ENCODE results near the gene DLG5. TPM values are rescaled to one million over a fixed set of nuclear protein-coding genes. Genes with fewer than 3 reads are reported as not detected.
"Not testable (repeated sequence)": the region's sequence is repeated elsewhere in the genome, so short reads cannot be mapped to it uniquely, and the experiment has no call there.

DLG5 gene
- total and polyA plus RNA-seq, 2 experiments from 2014 or later = 15.5 to 29.3 TPM

GRCh38 chr10:77774940-77775391 is 151.6 kb downstream of the DLG5 start:
- H3K9me3 ChIP-seq (ENCODE audit: low read depth) = peaks cover 4% of the 10 kb centered on the region
- H3K27ac ChIP-seq = no peak overlapping the region
- H3K4me2 ChIP-seq = no peak overlapping the region
- H3K4me3 ChIP-seq = no peak overlapping the region
- no peaks in the 10 kb centered on the region for H4K20me1 ChIP-seq (ENCODE audit: insufficient read depth, poor library complexity, severe bottlenecking)
- H3K79me2 ChIP-seq = no peaks in the 10 kb centered on the region
- no peaks in the 10 kb centered on the region for H3K36me3 ChIP-seq (replicated peaks; ENCODE audit: insufficient read depth, low read depth)
- TF ChIP-seq CTCF (IDR thresholded peaks at IDR 0.05; ENCODE audit: poor library complexity) = no peak
- no peak for TF ChIP-seq EZH2phosphoT487 (IDR thresholded peaks at IDR 0.05; ENCODE audit: low read depth, severe bottlenecking, unreplicated experiment)
- TF ChIP-seq EZH2 (IDR thresholded peaks at IDR 0.05; ENCODE audit: borderline replicate concordance) = no peak
- H3K4me1 ChIP-seq (ENCODE audit: insufficient read depth) = no peaks in the 10 kb centered on the region
- no peak for DNase-seq (ENCODE audit: low spot score)
- no peak overlapping the region for H2AFZ ChIP-seq
- no peaks in the 10 kb centered on the region for H3K9me2 ChIP-seq (replicated peaks; ENCODE audit: insufficient read depth)
- WGBS (ENCODE audit: low lambda C conversion rate, missing lambda C conversion rate) = 82% methylated on average over 1 of the region's 1 CpG
- no peaks in the 10 kb centered on the region for H3K27me3 ChIP-seq

DNA sequence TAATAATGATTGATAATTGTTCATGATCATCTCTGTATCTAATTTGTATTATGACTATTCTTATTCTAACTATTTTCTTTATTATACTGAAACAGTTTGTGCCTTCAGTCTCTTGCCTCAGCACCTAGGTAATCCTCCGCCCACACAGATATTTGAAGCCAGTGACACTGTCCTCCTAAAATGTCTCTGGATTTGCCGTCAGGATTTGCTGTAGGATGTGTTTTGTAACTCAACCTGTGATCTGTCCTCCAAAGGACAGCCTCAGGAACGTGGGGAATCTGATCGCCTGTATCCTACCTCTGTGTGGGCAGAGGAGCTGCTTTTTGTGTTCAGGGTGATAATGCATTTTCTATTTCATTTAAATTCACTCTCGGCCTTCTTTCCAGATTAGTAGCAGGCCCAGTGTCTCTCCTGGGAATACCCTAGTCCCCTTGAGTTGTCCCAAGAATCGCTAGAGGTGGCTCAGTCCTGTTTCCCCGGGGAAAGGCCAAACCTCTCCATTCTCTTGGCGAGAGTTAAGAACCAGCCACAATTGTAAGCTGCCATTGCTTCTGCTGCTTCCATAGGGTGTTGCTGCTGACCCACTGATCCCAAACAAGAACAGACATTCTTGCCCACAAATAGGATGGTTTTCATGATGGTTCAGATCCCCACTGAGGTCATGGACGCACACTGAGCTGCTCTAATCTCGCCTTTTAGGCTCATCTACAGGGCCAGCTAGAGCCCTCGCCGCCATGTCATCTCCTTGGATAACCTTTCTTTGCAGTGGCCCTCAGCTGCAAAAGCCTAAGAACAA is 152.7 kb downstream of the DLG5 start:
- 87% methylated on average over 12 of the region's 12 CpGs for WGBS (ENCODE audit: low lambda C conversion rate, missing lambda C conversion rate)
- TF ChIP-seq CTCF (IDR thresholded peaks at IDR 0.05; ENCODE audit: poor library complexity) (no peak), EZH2 (IDR thresholded peaks at IDR 0.05; ENCODE audit: borderline replicate concordance) (no peak), EZH2phosphoT487 (IDR thresholded peaks at IDR 0.05; ENCODE audit: low read depth, severe bottlenecking, unreplicated experiment) (no peak)
- no peak overlapping the region for H2AFZ ChIP-seq
- no peaks in the 10 kb centered on the region for H3K36me3 ChIP-seq (replicated peaks; ENCODE audit: insufficient read depth, low read depth)
- no peaks in the 10 kb centered on the region for H3K4me1 ChIP-seq (ENCODE audit: insufficient read depth)
- no peak overlapping the region for H3K4me2 ChIP-seq
- no peaks in the 10 kb centered on the region for H3K27me3 ChIP-seq
- peaks cover 4% of the 10 kb centered on the region for H3K9me3 ChIP-seq (ENCODE audit: low read depth)
- no peak overlapping the region for H3K27ac ChIP-seq
- no peak overlapping the region for H3K4me3 ChIP-seq
- DNase-seq (ENCODE audit: low spot score) = no peak
- H3K79me2 ChIP-seq = no peaks in the 10 kb centered on the region
- H3K9me2 ChIP-seq (replicated peaks; ENCODE audit: insufficient read depth) = no peaks in the 10 kb centered on the region
- H4K20me1 ChIP-seq (ENCODE audit: insufficient read depth, poor library complexity, severe bottlenecking) = no peaks in the 10 kb centered on the region

GRCh38 chr10:77772852-77773600 is 153.5 kb downstream of the DLG5 start:
- not testable (repeated sequence) for H3K4me2 ChIP-seq; H3K4me1 ChIP-seq (ENCODE audit: insufficient read depth); H3K9me3 ChIP-seq (ENCODE audit: low read depth); H3K36me3 ChIP-seq (replicated peaks; ENCODE audit: insufficient read depth, low read depth); H2AFZ ChIP-seq; H3K4me3 ChIP-seq; H3K27ac ChIP-seq; H3K27me3 ChIP-seq; H3K9me2 ChIP-seq (replicated peaks; ENCODE audit: insufficient read depth); DNase-seq (ENCODE audit: low spot score); H3K79me2 ChIP-seq; H4K20me1 ChIP-seq (ENCODE audit: insufficient read depth, poor library complexity, severe bottlenecking)
- WGBS (ENCODE audit: low lambda C conversion rate, missing lambda C conversion rate) = 68% methylated on average over 17 of the region's 17 CpGs

- no peaks in the 10 kb centered on the region for H3K27me3 ChIP-seq
- no peaks in the 10 kb centered on the region for H4K20me1 ChIP-seq (ENCODE audit: insufficient read depth, poor library complexity, severe bottlenecking)
- no peaks in the 10 kb centered on the region for H3K79me2 ChIP-seq
- H3K9me2 ChIP-seq (replicated peaks; ENCODE audit: insufficient read depth) = no peaks in the 10 kb centered on the region
- no peak overlapping the region for H3K27ac ChIP-seq
- TF ChIP-seq CTCF (IDR thresholded peaks at IDR 0.05; ENCODE audit: poor library complexity) (no peak), EZH2 (IDR thresholded peaks at IDR 0.05; ENCODE audit: borderline replicate concordance) (no peak), EZH2phosphoT487 (IDR thresholded peaks at IDR 0.05; ENCODE audit: low read depth, severe bottlenecking, unreplicated experiment) (no peak)
- H3K9me3 ChIP-seq (ENCODE audit: low read depth) = peaks cover 3% of the 10 kb centered on the region
- no peak overlapping the region for H3K4me3 ChIP-seq
- H3K4me2 ChIP-seq = no peak overlapping the region
- H2AFZ ChIP-seq = no peak overlapping the region
- no peak for DNase-seq (ENCODE audit: low spot score)
- no peaks in the 10 kb centered on the region for H3K4me1 ChIP-seq (ENCODE audit: insufficient read depth)
- WGBS (ENCODE audit: low lambda C conversion rate, missing lambda C conversion rate) = 85% methylated on average over 7 of the region's 7 CpGs
- H3K36me3 ChIP-seq (replicated peaks; ENCODE audit: insufficient read depth, low read depth) = no peaks in the 10 kb centered on the region
Measured at GRCh38 chr10:77771851-77772250, 154.7 kb downstream of the DLG5 start.
